MG63 (cell line): ENCODE results near the gene EDC4. TPM values are rescaled to one million over a fixed set of nuclear protein-coding genes. Genes with fewer than 3 reads are reported as not detected.
A peak's percentile ranks its signal among the peaks of the same experiment; 100 is the strongest.
"Not testable (repeated sequence)": the region's sequence is repeated elsewhere in the genome, so short reads cannot be mapped to it uniquely, and the experiment has no call there.

Source experiments
- DNase-seq: peaks from one replicate; pipeline ENCODE4 v3.0.0-alpha.2; 2020
- H3K27me3 ChIP-seq: fragments of 250-450 bp; sonication (Bioruptor Pico); 2 replicates; pipeline ENCODE4 v1.5.1; 2020; ENCODE audit warnings: mild to moderate bottlenecking, moderate library complexity
- H3K36me3 ChIP-seq: fragments of 250-450 bp; sonication (Bioruptor Pico); 2 replicates; pipeline ENCODE4 v1.5.1; 2020; ENCODE audit warnings: mild to moderate bottlenecking, moderate library complexity
- H3K4me3 ChIP-seq: fragments of 250-450 bp; sonication (Bioruptor Pico); 2 replicates; pipeline ENCODE4 v1.5.1; 2020; ENCODE audit warnings: mild to moderate bottlenecking, moderate library complexity
- H3K9me3 ChIP-seq: fragments of 250-450 bp; sonication (Bioruptor Pico); 2 replicates; pipeline ENCODE4 v1.5.1; 2020; ENCODE audit warnings: mild to moderate bottlenecking, moderate library complexity
- total RNA-seq: library from RNA; depleted of rRNA; stranded (reverse); fragments of >200 nt; shearing (Covaris generic); gene quantifications from 2 replicates; pipeline ENCODE4 v1.2.3, GENCODE V29; 2014; ENCODE audit warnings: low replicate concordance

Gene EDC4
- total RNA-seq, 1 experiment from 2014 or later = 38.6 TPM

DNA sequence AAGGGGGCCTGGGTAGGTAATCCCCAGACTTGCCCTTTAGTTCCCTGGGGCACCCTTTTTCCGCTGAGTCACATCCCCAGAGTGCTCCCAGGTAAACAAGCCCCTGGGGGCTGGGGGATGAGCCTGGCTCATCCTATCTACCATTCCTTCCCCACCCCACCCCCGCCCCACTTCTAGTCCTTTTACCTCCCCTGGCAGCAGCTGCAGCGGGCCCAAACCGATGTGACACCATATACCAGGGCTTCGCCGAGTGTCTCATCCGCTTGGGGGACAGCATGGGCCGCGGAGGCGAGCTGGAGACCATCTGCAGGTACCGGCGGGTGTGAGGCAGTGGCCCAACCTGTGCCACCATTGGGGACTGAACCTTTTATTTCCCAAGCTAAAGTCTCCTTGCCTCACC is 12.7 kb downstream of the EDC4 start:
- no peaks in the 10 kb centered on the region for H3K9me3 ChIP-seq
- DNase-seq = no peak
- H3K27me3 ChIP-seq = no peaks in the 10 kb centered on the region
- H3K4me3 ChIP-seq = no peak overlapping the region
- H3K36me3 ChIP-seq = peaks cover 10% of the 10 kb centered on the region

DNA sequence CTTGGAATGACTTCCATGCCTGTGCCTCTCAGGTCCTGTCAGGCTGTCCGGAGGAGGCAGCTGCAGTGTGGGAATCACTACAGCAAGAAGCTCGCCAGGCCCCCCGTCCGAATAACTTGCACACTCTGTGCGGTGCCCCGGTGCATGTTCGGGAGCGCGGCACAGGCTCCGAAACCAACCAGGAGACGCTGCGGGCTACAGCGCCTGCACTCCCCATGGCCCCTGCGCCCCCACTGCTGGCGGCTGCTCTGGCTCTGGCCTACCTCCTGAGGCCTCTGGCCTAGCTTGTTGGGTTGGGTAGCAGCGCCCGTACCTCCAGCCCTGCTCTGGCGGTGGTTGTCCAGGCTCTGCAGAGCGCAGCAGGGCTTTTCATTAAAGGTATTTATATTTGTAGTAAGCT is 13.1 kb downstream of the EDC4 start:
- H3K9me3 ChIP-seq = no peaks in the 10 kb centered on the region
- no peak for DNase-seq
- no peak overlapping the region for H3K4me3 ChIP-seq
- no peaks in the 10 kb centered on the region for H3K27me3 ChIP-seq
- H3K36me3 ChIP-seq = peaks cover 10% of the 10 kb centered on the region

DNA sequence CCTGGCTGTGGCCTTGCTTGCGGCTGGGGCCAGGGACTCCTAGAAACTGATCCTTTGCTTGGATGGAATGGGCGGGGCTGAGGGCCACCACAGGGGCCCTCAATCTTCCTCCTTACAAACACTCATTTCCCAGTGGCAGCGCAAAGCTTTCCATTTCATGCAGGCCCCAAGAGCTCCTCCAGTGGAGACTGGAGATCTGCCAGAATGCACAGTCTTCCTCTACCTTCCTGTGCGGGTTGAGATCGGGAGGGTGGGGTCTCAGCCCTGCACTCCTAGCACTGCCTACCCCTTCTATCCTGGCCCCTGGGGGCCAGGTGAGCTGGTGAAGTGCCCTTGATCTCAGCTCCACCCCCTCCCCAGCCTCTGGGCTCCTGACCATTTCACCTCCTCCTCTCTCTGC is 13.5 kb downstream of the EDC4 start:
- Histone ChIP-seq H3K36me3 (peaks cover 10% of the 10 kb centered on the region), H3K9me3 (no peaks in the 10 kb centered on the region), H3K4me3 (no peak overlapping the region), H3K27me3 (no peaks in the 10 kb centered on the region)
- no peak for DNase-seq

DNA sequence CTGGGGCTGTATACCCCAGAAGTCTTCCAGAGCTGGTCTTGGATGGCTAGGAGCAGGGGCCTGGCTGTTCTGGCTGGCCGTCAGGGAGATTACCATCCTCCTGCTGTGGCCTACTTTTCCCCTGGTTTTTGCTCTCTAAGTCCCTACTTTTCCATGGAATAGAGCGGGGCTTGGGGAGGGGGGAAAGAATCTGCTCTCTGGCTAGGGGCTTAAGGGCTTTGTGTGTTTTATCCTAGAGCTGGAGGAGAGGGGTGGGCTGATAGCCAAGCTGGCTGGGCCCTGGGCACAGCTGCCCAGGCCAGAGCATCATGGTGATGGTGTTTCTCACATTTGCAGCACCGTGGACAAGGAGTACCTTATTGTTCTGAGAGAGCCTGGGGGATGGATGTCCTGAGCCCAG is 15.5 kb downstream of the EDC4 start:
- no peak overlapping the region for H3K4me3 ChIP-seq
- H3K36me3 ChIP-seq = peaks cover 9% of the 10 kb centered on the region
- DNase-seq = no peak
- no peaks in the 10 kb centered on the region for H3K27me3 ChIP-seq
- no peaks in the 10 kb centered on the region for H3K9me3 ChIP-seq

DNA sequence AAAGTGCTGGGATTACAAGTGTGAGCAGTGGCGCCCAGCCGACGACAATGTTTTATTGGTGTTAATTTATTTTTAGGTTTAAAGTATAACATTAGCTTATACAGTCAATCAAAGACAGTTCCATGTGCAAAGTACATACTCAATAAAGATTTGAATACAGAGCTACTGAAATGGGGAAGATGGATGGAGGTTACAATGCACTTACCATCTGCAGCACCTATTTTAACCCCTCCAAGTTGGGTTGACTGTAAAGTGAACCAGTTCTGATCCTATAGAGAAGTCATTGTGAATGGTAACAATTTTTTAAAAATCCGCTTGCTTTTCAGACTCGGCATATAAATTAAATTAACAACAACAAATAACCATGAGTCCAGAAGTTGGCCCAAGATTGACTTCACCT is 19.5 kb downstream of the EDC4 start:
- Histone ChIP-seq H3K4me3 (peak overlapping the region; percentile 75), H3K27me3 (no peaks in the 10 kb centered on the region), H3K36me3 (no peaks in the 10 kb centered on the region), H3K9me3 (no peaks in the 10 kb centered on the region)
- no peak for DNase-seq

DNA sequence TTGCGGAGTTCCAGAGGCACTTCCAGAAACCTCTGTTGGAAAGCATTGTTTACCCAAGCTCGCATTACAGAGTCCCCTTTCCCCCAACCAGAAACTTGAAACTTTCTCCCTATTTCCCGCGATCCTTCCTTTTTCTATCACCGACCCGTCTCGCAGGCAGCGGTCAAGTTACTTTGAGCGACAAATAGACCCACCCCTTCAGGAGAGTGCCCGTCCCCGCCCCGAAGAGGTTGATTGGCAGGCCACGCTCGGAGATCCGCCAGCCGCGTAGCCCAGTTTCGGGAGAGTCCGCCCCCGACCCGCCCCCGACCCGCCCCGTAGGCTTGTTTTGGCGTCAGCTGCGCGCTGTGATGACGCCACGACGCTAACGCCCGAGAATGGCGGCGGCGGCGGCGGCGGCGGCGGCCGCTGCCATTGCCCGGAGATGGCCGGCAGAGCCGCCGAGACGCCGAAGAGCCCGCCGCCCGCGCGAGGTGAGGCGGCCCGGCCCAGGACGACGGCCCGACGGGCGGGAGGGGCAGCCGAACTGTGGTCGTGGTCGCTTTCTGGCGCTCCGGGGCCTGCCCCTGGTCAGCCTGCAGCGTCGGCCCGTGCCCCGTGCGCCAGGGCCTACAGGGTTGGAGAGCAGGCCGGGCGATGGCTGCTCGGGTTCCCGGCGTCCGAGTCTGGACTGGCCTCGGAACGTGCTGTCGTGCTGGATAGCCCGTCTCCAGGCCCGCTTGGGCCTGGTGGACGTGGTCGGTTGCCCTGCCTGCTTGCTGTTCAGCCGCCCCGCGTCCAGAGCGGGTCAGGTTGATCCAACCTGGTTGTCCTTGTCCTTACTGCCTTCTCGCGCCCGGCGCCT is 20.3 kb downstream of the EDC4 start, which contains the start of gene PSKH1:
Gene PSKH1 (plus strand): TSS at position 356 of the 844 bp plus-strand sequence. CDS start 15,496 bp downstream, outside the sequence.
- no peaks in the 10 kb centered on the region for H3K36me3 ChIP-seq
- no peaks in the 10 kb centered on the region for H3K9me3 ChIP-seq
- H3K4me3 ChIP-seq = peak within 1 kb of the TSS; percentile 75
- H3K27me3 ChIP-seq = no peaks in the 10 kb centered on the region
- DNase-seq = peak; percentile 88

DNA sequence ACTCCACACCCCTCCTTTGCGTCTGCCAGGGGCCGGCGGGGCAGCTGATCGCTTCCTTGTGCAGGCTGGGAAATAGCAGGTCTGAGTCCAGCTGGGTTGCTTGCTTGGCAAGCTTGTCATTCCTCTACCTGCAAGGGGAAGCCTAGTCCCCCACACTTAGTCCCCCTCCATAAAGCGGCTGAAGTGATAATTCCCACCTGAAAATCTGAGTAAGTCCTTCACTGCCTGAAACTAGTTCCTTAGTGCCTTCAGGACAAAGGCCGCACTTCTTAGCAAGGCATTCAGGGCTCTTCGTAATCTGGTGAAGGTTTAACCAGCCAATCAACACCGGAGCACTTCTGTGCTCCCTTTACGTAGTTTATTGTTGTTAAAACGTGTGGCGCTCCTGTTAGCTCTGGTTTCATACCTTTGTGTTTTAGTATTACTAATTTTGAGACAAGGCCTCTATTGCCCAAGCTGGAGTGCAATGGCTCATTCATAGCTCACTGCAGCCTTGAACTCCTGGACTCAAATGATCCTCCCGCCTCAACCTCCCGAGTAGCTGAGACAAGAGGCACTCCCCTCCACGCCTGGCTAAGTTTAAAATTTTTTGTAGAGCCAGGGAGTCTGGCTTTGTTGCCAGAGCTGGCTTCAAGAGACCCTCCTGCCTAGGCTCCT is 21.0 kb downstream of the EDC4 start:
- no peak for DNase-seq
- H3K36me3 ChIP-seq = no peaks in the 10 kb centered on the region
- H3K27me3 ChIP-seq = no peaks in the 10 kb centered on the region

DNA sequence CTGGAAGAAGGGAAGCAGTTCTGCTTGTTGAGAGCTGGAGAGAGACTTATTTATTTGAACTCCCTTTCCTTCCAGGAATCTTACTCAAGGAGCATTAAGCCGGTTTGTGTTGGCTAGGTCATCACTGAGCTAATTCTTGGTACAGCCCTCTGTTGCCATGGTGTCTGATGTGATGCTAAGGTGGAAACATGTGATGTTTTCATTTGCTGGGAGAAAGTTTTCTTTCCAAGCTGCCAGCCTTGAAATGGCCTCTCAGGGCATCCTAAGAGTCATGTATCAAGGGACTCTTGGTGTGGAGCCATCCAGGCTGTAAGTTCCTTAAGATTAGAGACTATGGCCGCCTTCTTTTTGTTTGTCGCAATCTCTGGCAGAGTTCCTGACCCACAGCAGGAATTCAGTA is 24.4 kb downstream of the EDC4 start:
- H3K36me3 ChIP-seq = no peaks in the 10 kb centered on the region
- DNase-seq = peak; percentile 20
- H3K9me3 ChIP-seq = no peaks in the 10 kb centered on the region
- no peak overlapping the region for H3K4me3 ChIP-seq
- no peaks in the 10 kb centered on the region for H3K27me3 ChIP-seq

More for the DNA sequence above, 21.0 kb downstream of the EDC4 start:
- Histone ChIP-seq H3K9me3 (no peaks in the 10 kb centered on the region), H3K4me3 (peak overlapping the region; percentile 75)

DNA sequence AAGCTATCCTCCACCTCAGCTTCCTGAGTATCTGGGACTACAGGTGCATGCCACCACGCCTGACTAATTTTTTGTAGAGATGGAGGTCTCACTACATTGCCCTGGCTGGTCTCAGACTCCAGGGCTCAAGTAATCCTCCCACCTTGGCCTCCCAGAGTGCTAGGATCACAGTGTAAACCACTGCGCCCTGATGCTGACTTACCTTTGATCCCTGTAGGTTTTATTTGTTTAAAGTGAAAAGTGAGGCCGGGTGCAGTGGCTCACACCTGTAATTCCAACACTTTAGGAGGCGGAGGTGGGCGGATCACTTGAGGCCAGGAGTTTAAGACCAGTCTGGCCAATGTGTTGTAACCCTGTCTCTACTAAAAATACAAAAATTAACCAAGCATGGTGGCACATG is 28.9 kb downstream of the EDC4 start:
- Histone ChIP-seq H3K36me3 (no peaks in the 10 kb centered on the region), H3K4me3 (no peak overlapping the region), H3K27me3 (no peaks in the 10 kb centered on the region), H3K9me3 (no peaks in the 10 kb centered on the region)
- DNase-seq = no peak

DNA sequence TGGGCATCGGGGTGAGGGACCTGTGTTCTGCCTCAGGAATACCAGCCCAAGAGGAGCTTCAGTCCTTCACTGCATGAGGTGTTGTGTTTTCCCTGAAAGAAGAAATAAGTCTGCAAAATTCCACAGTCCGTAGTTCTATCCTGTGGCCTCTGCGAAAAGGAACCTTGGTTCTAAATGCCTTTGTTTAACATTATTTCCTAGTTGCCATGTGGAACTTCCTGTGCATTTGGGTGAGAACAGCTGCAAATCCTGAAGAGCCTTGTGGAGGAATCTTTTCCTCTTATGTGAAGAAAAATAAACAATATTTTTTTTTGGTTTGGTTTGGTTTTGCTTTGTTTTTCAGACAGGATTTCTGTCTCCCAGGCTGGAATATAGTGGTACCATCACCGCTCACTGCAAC is 30.0 kb downstream of the EDC4 start:
- Histone ChIP-seq H3K27me3 (no peaks in the 10 kb centered on the region), H3K36me3 (no peaks in the 10 kb centered on the region), H3K4me3 (no peak overlapping the region), H3K9me3 (no peaks in the 10 kb centered on the region)
- no peak for DNase-seq

DNA sequence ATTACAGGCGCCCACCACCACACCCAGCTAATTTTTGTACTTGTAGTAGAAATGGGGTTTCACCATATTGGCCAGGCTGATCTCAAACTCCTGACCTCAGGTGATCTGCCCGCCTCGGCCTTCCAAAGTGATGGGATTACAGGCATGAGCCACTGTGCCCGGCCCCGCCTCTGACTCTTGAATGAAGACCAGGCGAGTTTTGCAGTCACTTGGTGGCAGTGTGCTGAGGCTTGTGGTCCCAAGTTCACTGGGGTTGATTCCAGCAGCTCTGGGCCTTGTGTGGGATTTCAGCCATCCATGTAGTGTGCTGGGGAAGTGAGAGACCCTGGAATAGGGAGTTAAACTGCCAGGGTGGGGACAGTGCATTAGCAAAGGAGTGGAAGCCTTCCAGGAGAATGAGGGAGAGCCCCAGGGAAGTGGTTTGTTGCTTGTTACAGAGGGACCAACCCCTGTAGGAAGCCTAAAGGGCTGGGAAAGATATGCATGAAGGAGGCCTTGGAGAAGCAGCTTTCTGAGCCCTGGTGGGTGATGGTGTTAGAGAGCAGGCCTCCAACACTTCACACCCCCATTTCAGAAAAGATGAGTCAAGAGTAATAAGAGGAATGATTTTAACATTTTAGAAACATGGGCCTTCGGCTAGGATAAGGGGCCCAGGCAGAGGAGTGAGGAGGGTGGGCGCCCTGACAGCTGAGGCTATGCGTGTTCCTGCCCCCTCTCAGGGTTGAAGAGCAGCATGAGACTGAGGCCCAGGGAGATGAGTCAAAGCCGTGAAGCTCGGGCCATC is 34.7 kb downstream of the EDC4 start:
- Histone ChIP-seq H3K36me3 (no peaks in the 10 kb centered on the region), H3K4me3 (no peak overlapping the region), H3K27me3 (no peaks in the 10 kb centered on the region), H3K9me3 (no peaks in the 10 kb centered on the region)
- no peak for DNase-seq

DNA sequence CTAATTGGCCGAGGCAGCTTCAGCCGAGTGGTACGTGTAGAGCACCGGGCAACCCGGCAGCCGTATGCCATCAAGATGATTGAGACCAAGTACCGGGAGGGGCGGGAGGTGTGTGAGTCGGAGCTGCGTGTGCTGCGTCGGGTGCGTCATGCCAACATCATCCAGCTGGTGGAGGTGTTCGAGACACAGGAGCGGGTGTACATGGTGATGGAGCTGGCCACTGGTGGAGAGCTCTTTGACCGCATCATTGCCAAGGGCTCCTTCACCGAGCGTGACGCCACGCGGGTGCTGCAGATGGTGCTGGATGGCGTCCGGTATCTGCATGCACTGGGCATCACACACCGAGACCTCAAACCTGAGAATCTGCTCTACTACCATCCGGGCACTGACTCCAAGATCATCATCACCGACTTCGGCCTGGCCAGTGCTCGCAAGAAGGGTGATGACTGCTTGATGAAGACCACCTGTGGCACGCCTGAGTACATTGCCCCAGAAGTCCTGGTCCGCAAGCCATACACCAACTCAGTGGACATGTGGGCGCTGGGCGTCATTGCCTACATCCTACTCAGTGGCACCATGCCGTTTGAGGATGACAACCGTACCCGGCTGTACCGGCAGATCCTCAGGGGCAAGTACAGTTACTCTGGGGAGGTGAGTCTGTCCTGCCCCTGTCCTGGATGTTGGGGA is 36.3 kb downstream of the EDC4 start:
- H3K4me3 ChIP-seq = no peak overlapping the region
- no peak for DNase-seq
- no peaks in the 10 kb centered on the region for H3K9me3 ChIP-seq
- no peaks in the 10 kb centered on the region for H3K36me3 ChIP-seq
- H3K27me3 ChIP-seq = no peaks in the 10 kb centered on the region

DNA sequence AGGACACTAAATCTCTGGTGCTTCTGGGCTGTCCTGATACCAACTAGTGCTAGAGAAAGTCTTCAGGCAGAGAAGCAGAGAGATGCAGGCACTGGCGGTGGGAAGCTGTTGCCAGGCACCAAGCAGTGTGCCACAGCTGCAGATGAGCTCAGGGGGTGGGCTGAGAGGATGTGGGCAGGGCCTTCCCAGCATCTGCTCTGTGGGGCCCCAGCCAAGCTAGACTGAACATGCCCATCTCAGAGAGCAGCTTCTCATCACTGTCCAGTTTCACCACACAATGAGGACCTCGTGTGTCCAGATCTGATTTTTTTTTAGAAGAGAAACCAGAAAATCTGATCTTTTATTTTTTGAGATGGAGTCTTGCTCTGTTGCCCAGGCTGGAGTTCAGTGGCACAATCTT is 37.3 kb downstream of the EDC4 start:
- Histone ChIP-seq H3K27me3 (no peaks in the 10 kb centered on the region), H3K4me3 (no peak overlapping the region), H3K36me3 (no peaks in the 10 kb centered on the region), H3K9me3 (no peaks in the 10 kb centered on the region)
- peak; percentile 16 for DNase-seq

DNA sequence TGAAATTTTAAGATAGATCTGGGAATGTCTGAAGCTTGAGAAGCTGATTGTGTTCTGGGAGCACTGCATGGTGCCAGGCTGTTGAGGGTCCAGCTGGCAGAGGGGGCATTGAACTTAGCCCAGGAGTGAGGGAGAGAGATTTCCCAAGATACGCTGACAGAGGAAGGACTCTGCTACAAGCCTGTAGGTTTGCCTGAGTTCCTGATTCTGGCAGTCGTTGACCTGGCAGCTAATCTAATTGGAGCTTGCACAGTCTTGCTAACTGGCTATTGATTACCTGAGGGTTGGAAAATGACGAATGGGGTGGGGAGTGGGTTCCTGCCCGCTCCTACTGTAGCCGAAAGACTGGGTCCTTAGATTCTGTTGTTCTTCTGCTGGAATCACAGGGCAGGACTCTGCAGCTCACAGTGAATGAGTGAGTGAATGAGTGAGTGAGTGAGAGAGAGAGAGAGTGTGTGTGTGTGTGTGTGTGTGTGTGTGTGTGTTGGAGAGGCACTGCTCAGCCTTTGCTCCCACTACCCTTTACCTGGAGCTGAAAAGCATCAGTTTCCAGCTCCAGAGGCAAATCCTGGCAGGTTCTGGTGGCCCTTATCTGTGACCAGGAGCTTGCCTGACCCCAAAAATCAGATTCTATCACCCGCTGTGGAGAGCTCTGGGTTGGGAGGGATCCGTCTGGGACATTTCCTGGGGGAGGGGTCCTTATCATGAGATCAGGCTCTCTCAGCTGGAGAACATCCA is 42.1 kb downstream of the EDC4 start:
- no peak overlapping the region for H3K4me3 ChIP-seq
- DNase-seq = no peak
- no peaks in the 10 kb centered on the region for H3K27me3 ChIP-seq
- no peaks in the 10 kb centered on the region for H3K9me3 ChIP-seq
- H3K36me3 ChIP-seq = no peaks in the 10 kb centered on the region; the same call in 1 of the 2 replicates

DNA sequence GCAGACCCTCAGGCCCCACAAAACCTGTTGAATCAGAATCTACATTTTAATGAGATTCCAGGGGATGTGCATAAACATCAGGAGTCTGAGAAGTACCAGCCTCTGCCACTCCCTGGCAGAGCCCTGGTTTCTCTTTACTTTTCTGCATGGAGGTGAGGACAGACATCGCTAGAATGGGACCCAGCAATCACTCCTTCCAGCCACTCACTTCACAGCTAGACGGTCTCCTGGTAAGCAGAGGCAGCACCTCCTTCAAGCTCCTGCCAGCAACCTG is 42.6 kb downstream of the EDC4 start:
- H3K36me3 ChIP-seq, H3K4me3 ChIP-seq, H3K27me3 ChIP-seq, H3K9me3 ChIP-seq, DNase-seq: not testable (repeated sequence)
